UCSD-AML1 (cell line): Measurements from ENCODE around the gene TSPAN4.

ENCODE experiments used
- DNase-seq: peaks from one replicate; lab custom pipeline; 2025; ENCODE audit not compliant: unreplicated experiment; lab: John Stamatoyannopoulos, UW

TSPAN4 gene

GRCh38 chr11:804599-804964, 38.1 kb upstream of the TSPAN4 start:
- DNase-seq, result no peak

- DNase-seq, result no peak
Measured at GRCh38 chr11:808427-809286, 34.0 kb upstream of the TSPAN4 start.

- DNase-seq, result peak; percentile 98
Measured at GRCh38 chr11:809287-810039, 33.2 kb upstream of the TSPAN4 start, which contains the start of gene RPLP2. Gene RPLP2 (plus strand): TSS chr11:809967. CDS start chr11:810235, 268 bp downstream.

- no peak for DNase-seq
Measured at GRCh38 chr11:810040-810567, 32.5 kb upstream of the TSPAN4 start.

- DNase-seq, result peak; percentile 29
Measured at GRCh38 chr11:811446-812245, 31.0 kb upstream of the TSPAN4 start.

- DNase-seq, result no peak
Measured at GRCh38 chr11:812390-812789, 30.3 kb upstream of the TSPAN4 start.

- no peak for DNase-seq
Measured at GRCh38 chr11:813072-813455, 29.6 kb upstream of the TSPAN4 start.

- no peak for DNase-seq
Measured at GRCh38 chr11:813456-814096, 29.1 kb upstream of the TSPAN4 start.

GRCh38 chr11:815675-816432, 26.8 kb upstream of the TSPAN4 start:
- no peak for DNase-seq

- no peak for DNase-seq
Measured at GRCh38 chr11:816433-816779, 26.2 kb upstream of the TSPAN4 start.

- no peak for DNase-seq
Measured at GRCh38 chr11:818396-819128, 24.1 kb upstream of the TSPAN4 start, which contains the start of gene PNPLA2. Gene PNPLA2 (plus strand): TSS chr11:818914. CDS start chr11:819719, 805 bp downstream.

GRCh38 chr11:819129-819931, 23.3 kb upstream of the TSPAN4 start:
- peak; percentile 92 for DNase-seq

GRCh38 chr11:819943-820649, 22.6 kb upstream of the TSPAN4 start:
- peak; percentile 90 for DNase-seq

GRCh38 chr11:820655-821511, 21.8 kb upstream of the TSPAN4 start:
- DNase-seq, result no peak

GRCh38 chr11:821512-822371, 20.9 kb upstream of the TSPAN4 start:
- no peak for DNase-seq
